ENCODE results near the gene IGSF21. TPM values are rescaled to one million over a fixed set of nuclear protein-coding genes. Genes with fewer than 3 reads are reported as not detected.

Gene IGSF21
- total RNA-seq, 1 donor, result not detected

DNA sequence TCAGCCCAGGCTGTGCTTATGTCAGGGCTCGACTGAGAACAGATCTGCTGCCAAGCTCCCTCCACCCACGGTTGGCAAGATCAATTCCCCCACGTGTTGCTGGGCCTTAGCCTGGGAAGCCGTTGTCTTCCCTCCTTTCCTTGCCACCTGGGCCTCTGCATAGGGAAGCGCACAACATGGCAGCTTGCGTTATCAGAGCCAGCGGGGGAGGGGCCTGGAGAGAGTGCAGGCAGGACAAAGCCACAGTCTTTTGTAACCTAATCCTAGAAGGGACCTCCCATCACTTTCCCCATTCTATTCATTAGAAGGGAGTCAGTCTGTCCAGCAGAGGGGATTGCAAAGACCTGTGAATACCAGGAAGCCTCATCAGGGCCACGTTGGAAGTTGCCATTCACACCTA is 17.0 kb upstream of the IGSF21 start:
- H3K27ac ChIP-seq (ENCODE audit: low read depth, low read length), result no peak overlapping the region
- peaks cover 4% of the 10 kb centered on the region for H3K27me3 ChIP-seq (ENCODE audit: insufficient read depth, low read length)
- H2AFZ ChIP-seq (ENCODE audit: low read length), result no peak overlapping the region
- H3K36me3 ChIP-seq (ENCODE audit: insufficient read depth, low read length), result no peaks in the 10 kb centered on the region
- H3K79me2 ChIP-seq (ENCODE audit: insufficient read depth, low read length), result no peaks in the 10 kb centered on the region
- DNase-seq (ENCODE audit: insufficient read length, low spot score, missing footprints), result no peak
- TF ChIP-seq, protein P1, sequence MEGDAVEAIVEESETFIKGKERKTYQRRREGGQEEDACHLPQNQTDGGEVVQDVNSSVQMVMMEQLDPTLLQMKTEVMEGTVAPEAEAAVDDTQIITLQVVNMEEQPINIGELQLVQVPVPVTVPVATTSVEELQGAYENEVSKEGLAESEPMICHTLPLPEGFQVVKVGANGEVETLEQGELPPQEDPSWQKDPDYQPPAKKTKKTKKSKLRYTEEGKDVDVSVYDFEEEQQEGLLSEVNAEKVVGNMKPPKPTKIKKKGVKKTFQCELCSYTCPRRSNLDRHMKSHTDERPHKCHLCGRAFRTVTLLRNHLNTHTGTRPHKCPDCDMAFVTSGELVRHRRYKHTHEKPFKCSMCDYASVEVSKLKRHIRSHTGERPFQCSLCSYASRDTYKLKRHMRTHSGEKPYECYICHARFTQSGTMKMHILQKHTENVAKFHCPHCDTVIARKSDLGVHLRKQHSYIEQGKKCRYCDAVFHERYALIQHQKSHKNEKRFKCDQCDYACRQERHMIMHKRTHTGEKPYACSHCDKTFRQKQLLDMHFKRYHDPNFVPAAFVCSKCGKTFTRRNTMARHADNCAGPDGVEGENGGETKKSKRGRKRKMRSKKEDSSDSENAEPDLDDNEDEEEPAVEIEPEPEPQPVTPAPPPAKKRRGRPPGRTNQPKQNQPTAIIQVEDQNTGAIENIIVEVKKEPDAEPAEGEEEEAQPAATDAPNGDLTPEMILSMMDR (IDR thresholded peaks at IDR 0.05; ENCODE audit: extremely low read depth, low read depth, low read length), result no peak
- no peak overlapping the region for H3K4me3 ChIP-seq (ENCODE audit: insufficient read depth, low read length)
- H3K4me1 ChIP-seq (ENCODE audit: insufficient read depth, low read length), result peaks cover 12% of the 10 kb centered on the region
- no peaks in the 10 kb centered on the region for H3K9me3 ChIP-seq (ENCODE audit: low read depth, low read length)
- no peak overlapping the region for H3K4me2 ChIP-seq (ENCODE audit: insufficient read depth, low read length)
- H4K20me1 ChIP-seq (ENCODE audit: insufficient read depth, low read length), result no peaks in the 10 kb centered on the region

DNA sequence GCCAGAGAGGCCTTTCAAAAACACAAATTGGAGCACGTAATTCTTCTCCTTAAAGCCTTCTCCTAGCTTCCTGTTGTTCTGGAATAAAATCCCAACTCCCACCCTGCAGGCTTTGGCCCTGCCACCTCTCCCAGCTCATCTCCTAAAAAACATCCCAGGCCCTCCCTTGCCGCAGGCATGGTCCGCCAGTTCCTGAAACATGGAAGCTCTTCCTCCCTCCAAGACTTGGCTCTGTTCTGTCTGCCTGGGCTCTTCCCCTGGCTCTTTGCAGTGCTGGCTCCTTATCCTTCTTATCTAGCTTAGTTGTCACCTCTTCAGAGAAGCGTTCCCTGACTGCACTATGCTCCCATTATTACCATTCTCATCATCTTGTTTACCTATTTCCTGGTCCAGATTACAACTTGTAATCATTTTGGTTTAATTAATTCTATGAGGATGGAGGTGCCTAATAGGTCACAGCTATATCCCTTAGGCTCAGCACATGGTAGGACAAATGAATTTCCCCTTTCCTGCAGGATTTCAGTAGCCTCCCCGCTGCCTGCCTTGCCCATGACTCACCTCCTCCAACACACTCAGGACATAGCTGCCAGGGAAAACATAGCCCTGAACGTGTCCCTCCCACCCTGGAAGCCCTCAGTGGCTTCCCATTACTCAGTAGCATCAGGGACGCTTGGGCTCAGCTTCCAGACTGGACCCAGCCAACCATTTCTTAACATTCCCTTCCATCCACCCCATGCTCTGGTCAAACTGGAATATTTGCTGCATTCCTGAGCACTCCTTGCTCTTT is 15.7 kb upstream of the IGSF21 start:
- H3K4me2 ChIP-seq (ENCODE audit: insufficient read depth, low read length), result no peak overlapping the region
- H3K4me3 ChIP-seq (ENCODE audit: insufficient read depth, low read length), result no peak overlapping the region
- DNase-seq (ENCODE audit: insufficient read length, low spot score, missing footprints), result peak; percentile 96
- no peaks in the 10 kb centered on the region for H4K20me1 ChIP-seq (ENCODE audit: insufficient read depth, low read length)
- peaks cover 4% of the 10 kb centered on the region for H3K27me3 ChIP-seq (ENCODE audit: insufficient read depth, low read length)
- peaks cover 12% of the 10 kb centered on the region for H3K4me1 ChIP-seq (ENCODE audit: insufficient read depth, low read length)
- H2AFZ ChIP-seq (ENCODE audit: low read length), result no peak overlapping the region
- H3K36me3 ChIP-seq (ENCODE audit: insufficient read depth, low read length), result no peaks in the 10 kb centered on the region
- H3K9me3 ChIP-seq (ENCODE audit: low read depth, low read length), result no peaks in the 10 kb centered on the region
- TF ChIP-seq, protein P1 (IDR thresholded peaks at IDR 0.05; ENCODE audit: extremely low read depth, low read depth, low read length), result no peak
- H3K27ac ChIP-seq (ENCODE audit: low read depth, low read length), result no peak overlapping the region
- no peaks in the 10 kb centered on the region for H3K79me2 ChIP-seq (ENCODE audit: insufficient read depth, low read length)

DNA sequence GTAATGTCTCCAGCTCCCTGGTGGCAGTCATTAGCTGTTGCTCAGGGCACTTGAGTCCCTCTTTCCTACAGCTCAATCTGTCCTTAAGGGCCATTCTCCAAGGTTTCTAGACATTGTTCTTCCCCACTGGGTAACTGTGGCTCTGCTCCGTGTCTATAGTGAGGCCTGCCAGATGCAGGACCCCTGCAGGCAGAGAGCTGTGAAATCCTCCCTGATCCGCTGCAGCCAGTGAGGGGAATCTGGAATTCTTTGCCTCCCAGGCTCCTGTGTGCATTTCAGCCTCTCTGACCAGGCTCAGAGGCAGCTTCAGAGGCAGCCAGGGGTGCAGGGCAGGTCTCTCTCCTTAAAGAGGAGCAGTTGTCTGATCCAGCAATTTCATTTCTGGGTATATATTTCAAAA is 14.4 kb upstream of the IGSF21 start:
- peaks cover 4% of the 10 kb centered on the region for H3K27me3 ChIP-seq (ENCODE audit: insufficient read depth, low read length)
- H3K9me3 ChIP-seq (ENCODE audit: low read depth, low read length), result no peaks in the 10 kb centered on the region
- peaks cover 12% of the 10 kb centered on the region for H3K4me1 ChIP-seq (ENCODE audit: insufficient read depth, low read length)
- H3K27ac ChIP-seq (ENCODE audit: low read depth, low read length), result no peak overlapping the region
- no peak overlapping the region for H3K4me3 ChIP-seq (ENCODE audit: insufficient read depth, low read length)
- H3K79me2 ChIP-seq (ENCODE audit: insufficient read depth, low read length), result no peaks in the 10 kb centered on the region
- H4K20me1 ChIP-seq (ENCODE audit: insufficient read depth, low read length), result no peaks in the 10 kb centered on the region
- H3K4me2 ChIP-seq (ENCODE audit: insufficient read depth, low read length), result no peak overlapping the region
- peak; percentile 37 for DNase-seq (ENCODE audit: insufficient read length, low spot score, missing footprints)
- no peaks in the 10 kb centered on the region for H3K36me3 ChIP-seq (ENCODE audit: insufficient read depth, low read length)
- TF ChIP-seq, protein P1 (IDR thresholded peaks at IDR 0.05; ENCODE audit: extremely low read depth, low read depth, low read length), result no peak
- H2AFZ ChIP-seq (ENCODE audit: low read length), result no peak overlapping the region

DNA sequence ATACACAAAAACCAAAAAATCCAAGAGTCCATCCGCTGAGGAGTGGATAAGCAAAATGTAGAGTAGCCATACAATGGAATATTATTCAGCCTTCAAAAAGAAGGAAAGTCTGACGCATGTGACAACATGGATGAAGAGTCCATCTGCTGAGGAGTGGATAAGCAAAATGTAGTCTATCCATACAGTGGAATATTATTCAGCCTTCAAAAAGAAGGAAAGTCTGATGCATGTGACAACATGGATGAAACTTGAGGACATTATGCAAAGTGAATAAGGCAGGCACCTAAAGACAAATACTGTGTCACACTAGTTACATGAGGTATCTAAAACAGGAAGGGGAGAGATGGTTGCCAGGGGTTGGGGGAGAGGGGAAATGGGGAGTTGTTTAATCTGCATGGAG is 14.0 kb upstream of the IGSF21 start:
- Histone ChIP-seq H3K4me3 (ENCODE audit: insufficient read depth, low read length) (no peak overlapping the region), H4K20me1 (ENCODE audit: insufficient read depth, low read length) (no peaks in the 10 kb centered on the region), H3K36me3 (ENCODE audit: insufficient read depth, low read length) (no peaks in the 10 kb centered on the region), H3K27ac (ENCODE audit: low read depth, low read length) (no peak overlapping the region), H3K79me2 (ENCODE audit: insufficient read depth, low read length) (no peaks in the 10 kb centered on the region), H3K27me3 (ENCODE audit: insufficient read depth, low read length) (peaks cover 4% of the 10 kb centered on the region), H3K4me1 (ENCODE audit: insufficient read depth, low read length) (peaks cover 12% of the 10 kb centered on the region), H2AFZ (ENCODE audit: low read length) (no peak overlapping the region), H3K4me2 (ENCODE audit: insufficient read depth, low read length) (no peak overlapping the region), H3K9me3 (ENCODE audit: low read depth, low read length) (no peaks in the 10 kb centered on the region)
- no peak for DNase-seq (ENCODE audit: insufficient read length, low spot score, missing footprints)
- TF ChIP-seq, protein P1 (IDR thresholded peaks at IDR 0.05; ENCODE audit: extremely low read depth, low read depth, low read length), result no peak
